Subcutaneous adipose tissue (tissue), 4 donors: ENCODE results near the gene ATAD3C. TPM values are rescaled to one million over a fixed set of nuclear protein-coding genes. Genes with fewer than 3 reads are reported as not detected.

Experiments used
- CTCF ChIP-seq: fragments of 450-650 bp; IDR thresholded peaks from one replicate; pipeline ENCODE4 v1.5.1; 2016; ENCODE audit warnings: low read depth, mild to moderate bottlenecking, control low read depth, antibody characterized with exemption, moderate library complexity
- total RNA-seq, 4 donors: library from RNA; depleted of rRNA; stranded (reverse); fragments of >200 nt; gene quantifications; one replicate each; pipeline ENCODE4 v1.1.0, GENCODE V29; 2016

ATAD3C gene
- total RNA-seq, 4 donors from 2014 or later: 0.19 TPM; not detected in 3

- no peak for TF ChIP-seq CTCF
Observed at GRCh38 chr1:1423245-1423597, 26.3 kb upstream of the ATAD3C start.

DNA sequence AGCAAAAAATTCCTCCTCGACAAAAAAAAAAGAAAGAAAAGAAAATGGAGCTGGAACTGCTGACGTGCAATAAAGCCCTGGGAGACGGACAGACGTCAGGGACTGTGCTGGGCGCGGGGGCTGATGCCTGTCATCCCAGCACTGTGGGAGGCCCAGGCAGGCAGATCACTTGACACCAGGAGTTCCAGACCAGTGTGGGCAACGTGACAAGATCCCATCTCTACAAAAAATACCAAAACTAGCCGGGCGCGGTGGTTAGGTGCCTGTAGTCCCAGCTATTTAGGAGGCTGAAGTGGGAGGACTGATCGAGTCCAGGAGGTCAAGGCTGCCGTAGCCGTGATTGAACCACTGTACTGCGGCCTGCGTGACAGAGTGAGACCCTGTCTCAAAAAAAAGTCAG lies 24.8 kb upstream of the ATAD3C start:
- TF ChIP-seq CTCF: no peak

DNA sequence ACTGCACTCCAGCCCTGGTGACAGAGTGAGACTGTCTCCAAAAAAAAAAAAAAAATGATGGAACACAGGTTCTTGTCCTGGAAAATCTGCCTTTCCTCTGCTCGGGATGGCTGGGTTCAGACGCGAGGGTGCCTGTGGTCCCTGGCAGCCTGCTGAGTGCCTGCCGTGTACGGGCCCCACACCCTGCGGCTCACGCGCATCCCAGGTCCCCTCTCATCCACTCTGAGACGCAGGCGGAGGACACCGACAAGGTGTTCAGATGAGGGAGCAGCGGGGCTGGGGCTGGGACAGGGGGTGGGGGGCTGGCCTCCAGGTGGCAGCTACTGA lies 24.1 kb upstream of the ATAD3C start:
- no peak for TF ChIP-seq CTCF

DNA sequence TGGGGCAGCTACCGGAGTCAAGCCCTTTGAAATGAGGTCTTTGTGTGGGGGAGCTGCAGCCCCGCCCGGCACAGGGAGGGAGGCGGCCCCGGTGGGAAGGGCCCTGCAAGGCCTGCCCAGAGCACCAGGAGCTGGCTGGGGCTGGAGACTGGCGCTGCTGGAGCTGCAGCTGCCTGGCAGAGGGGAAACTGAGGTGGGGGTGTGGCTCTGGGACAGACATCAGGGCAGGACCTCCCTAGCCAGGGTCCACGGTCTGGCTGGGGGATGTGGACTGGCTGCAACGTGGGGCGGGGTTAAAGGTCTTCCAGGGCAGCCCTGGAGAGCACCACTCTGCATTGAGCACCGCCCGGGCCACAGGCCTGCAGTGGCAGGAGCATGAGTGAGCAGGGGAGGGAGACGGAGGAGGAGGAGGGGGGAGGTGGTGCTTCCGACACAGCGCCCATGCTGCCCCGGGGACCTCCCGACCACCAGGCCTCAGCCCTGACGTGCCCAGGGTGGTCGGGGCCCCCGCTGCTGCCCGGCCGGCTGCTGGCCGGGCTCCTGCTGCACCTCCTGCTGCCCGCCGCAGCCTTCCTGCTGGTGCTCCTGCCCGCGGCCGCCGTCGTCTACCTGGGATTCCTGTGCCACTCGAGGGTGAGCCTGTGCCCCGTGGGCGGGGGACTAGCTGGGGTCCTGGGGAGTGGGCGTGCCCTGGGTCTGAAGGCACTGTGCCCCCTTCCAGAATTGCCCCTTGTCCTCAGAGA lies 23.6 kb upstream of the ATAD3C start:
- no peak for TF ChIP-seq CTCF

DNA sequence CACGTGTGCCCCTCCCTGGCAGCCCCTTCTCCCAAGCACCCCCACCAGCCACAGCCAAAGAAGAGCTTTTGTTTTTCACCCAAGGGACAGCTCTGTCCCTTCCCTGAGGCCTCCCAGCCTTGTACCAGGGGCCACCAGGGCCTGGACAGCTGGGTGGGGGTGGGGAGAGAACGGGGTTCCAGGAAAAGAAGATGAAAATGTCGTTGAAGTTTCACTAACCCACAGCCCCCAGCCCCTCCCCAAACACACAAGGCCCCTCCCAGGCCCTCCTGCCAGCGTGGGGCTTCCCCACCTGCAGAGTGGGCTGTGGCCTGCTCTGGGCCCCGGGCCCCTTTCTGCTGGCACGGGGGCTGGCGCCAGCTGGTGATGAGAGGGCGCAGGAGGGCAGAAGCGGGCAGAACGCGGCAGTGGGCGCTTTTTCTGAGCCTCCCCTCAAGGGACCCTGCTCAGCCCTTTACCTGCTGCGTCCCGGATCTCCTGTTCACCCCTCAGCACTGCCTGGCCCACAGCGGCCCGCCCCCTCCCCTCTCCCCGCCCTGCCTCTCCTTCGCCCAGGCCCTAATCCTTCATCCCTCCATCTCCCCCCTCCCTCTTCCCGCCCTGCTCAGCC lies 22.9 kb upstream of the ATAD3C start:
- TF ChIP-seq CTCF: no peak

GRCh38 chr1:1427106-1427819 lies 22.2 kb upstream of the ATAD3C start:
- no peak for TF ChIP-seq CTCF

- TF ChIP-seq CTCF: no peak
Observed at GRCh38 chr1:1427820-1428148, 21.7 kb upstream of the ATAD3C start.
